ENCODE results near the gene TREM1.

GRCh38 chr6:41278699-41279405 is 7.6 kb downstream of the TREM1 start:
- TF ChIP-seq, protein P1, sequence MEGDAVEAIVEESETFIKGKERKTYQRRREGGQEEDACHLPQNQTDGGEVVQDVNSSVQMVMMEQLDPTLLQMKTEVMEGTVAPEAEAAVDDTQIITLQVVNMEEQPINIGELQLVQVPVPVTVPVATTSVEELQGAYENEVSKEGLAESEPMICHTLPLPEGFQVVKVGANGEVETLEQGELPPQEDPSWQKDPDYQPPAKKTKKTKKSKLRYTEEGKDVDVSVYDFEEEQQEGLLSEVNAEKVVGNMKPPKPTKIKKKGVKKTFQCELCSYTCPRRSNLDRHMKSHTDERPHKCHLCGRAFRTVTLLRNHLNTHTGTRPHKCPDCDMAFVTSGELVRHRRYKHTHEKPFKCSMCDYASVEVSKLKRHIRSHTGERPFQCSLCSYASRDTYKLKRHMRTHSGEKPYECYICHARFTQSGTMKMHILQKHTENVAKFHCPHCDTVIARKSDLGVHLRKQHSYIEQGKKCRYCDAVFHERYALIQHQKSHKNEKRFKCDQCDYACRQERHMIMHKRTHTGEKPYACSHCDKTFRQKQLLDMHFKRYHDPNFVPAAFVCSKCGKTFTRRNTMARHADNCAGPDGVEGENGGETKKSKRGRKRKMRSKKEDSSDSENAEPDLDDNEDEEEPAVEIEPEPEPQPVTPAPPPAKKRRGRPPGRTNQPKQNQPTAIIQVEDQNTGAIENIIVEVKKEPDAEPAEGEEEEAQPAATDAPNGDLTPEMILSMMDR (IDR thresholded peaks at IDR 0.05), result peak in 4 of 6 experiments; percentile 5 to 37 (median 24)
- no peak for TF ChIP-seq POLR2A (IDR thresholded peaks at IDR 0.05)

Data from esophagus squamous epithelium (tissue), 4 donors.